ENCODE data around the gene XAF1.
"Not testable (repeated sequence)": the region's sequence is repeated elsewhere in the genome, so short reads cannot be mapped to it uniquely, and the experiment has no call there.

Gene XAF1

DNA sequence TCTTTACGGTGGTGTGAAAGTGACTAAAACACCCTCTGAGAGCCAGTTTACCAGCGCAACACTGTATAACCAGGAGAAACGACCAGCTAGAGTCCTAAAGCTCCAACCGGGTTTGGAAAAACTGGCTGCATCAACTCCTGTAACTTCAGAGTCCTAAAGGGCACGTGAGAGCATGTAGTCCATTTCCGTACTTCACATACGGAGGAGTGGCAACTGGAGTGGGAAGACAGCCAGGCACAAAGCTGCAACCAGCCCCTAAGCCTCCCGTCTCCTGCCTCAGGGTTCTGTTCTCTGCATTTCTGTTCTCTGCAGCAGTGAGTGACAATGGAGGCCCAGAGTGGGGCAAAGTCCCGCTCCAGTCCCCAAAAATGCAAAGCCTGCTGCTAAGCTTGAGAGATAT, 56.4 kb downstream of the XAF1 start:
- DNase-seq: no peak

DNA sequence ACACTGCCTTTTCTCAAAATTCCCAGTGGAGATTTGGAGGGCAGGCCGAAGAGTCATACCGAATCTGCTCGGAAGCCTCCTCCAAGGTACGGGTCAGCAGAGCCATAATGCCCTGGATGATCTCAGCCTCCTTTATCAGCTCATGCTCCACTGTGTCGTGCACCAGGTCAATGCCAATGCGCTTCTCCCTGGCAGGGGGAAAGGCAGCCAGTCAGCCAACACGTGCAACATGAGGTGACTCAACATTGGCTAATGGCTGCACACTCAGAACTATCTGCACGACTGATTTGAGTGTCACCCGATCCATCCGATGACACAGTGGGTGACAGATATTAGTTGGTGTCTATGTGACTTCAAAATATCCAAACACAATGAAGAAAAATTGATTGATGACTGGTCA, 59.9 kb downstream of the XAF1 start:
- DNase-seq: no peak

DNA sequence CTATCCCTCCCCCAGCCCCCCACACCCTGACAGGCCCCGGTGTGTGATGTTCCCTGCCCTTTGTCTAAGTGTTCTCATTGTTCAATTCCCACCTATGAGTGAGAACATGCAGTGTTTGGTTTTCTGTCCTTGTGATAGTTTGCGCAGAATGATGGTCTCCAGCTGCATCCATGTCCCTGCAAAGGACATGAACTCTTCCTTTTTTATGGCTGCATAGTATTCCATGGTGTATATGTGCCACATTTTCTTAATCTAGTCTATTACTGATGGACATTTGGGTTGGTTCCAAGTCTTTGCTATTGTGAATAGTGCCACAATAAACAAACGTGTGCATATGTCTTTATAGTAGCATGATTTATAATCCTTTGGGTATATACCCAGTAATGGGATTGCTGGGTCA, 60.5 kb downstream of the XAF1 start:
- DNase-seq: not testable (repeated sequence)

DNA sequence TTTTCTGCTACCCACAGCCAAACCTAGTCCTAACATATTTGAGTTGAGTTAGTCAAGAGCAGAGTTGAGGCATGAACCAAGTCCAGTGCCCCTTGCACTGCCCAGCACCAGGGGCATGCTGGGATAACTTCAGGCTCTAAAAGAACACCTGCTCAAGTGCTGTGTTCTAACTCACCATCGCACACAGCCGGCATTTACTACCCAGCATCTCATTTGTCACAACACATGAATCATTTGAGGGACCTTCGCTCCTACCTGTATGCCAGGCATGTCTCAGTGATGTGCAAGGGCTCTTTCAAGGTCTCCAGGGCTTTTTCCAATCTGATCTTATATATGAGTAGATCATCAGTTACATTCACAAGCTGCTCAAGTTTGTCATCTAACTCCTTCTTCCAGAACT, 63.1 kb downstream of the XAF1 start:
- no peak for DNase-seq

DNA sequence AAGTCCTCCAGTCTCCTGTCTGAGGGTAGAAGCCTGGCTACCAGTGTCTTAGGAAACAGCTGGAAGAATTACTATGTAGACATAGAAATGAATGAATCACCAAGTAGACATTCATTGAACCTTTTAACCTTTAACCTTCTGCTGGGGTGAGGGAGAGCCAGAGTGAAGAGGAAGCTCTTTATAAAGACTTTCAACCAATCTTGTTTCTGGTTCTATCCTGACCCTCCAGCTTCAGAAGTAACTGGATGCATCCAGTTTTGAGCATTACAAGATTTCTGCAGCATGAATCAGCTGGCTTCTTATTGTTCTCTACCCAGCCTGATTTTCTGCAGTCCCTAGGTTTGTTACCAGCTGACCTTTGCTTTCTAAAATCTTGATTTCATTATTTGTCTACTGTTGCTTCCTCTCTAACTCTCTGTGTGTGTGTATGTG, 67.2 kb downstream of the XAF1 start:
- DNase-seq: no peak

Measured in hematopoietic multipotent progenitor cell treated with erythropoietin and hydrocortisone succinate and interleukin-3 and kit ligand, for 8 days (in vitro differentiated cells).